HT-29 (cell line): ENCODE results near the gene WDR81. TPM values are rescaled to one million over a fixed set of nuclear protein-coding genes. Genes with fewer than 3 reads are reported as not detected.
"Not testable (repeated sequence)": the region's sequence is repeated elsewhere in the genome, so short reads cannot be mapped to it uniquely, and the experiment has no call there.

Experiments
- DNase-seq: peaks from one replicate; pipeline ENCODE4 v3.0.0-alpha.2; 2015; ENCODE audit warnings: low spot score
- total RNA-seq: library from RNA; depleted of rRNA; stranded (reverse); fragments of >200 nt; shearing (Covaris generic); gene quantifications from 2 replicates; pipeline ENCODE4 v1.2.3, GENCODE V29; 2014; rRNA removed

The WDR81 gene
- 35.8 and 39.2 TPM in 2 replicates for total RNA-seq

GRCh38 chr17:1724351-1724868, at the start of gene WDR81:
Gene WDR81, plus strand, starts transcription at chr17:1724704. Its CDS starts 256 bp downstream, at chr17:1724960.
- peak; percentile 64 for DNase-seq

- DNase-seq: no peak
Observed at GRCh38 chr17:1676401-1676800, 48.1 kb upstream of the WDR81 start.

- DNase-seq: no peak
Observed at GRCh38 chr17:1683459-1683858, 41.0 kb upstream of the WDR81 start.

- DNase-seq: peak; percentile 93
Observed at GRCh38 chr17:1684378-1685189, 39.9 kb upstream of the WDR81 start, which contains the start of gene PRPF8. Gene PRPF8, minus strand, starts transcription at chr17:1684867. Its CDS starts 296 bp downstream, at chr17:1684571.

- DNase-seq: no peak
Observed at GRCh38 chr17:1686086-1686485, 38.4 kb upstream of the WDR81 start.

GRCh38 chr17:1688405-1688804, 36.1 kb upstream of the WDR81 start:
- DNase-seq: not testable (repeated sequence)

GRCh38 chr17:1690544-1691221, 33.8 kb upstream of the WDR81 start:
- no peak for DNase-seq

- DNase-seq: no peak
Observed at GRCh38 chr17:1693339-1693738, 31.2 kb upstream of the WDR81 start.

GRCh38 chr17:1695365-1695764, 29.1 kb upstream of the WDR81 start:
- no peak for DNase-seq

DNA sequence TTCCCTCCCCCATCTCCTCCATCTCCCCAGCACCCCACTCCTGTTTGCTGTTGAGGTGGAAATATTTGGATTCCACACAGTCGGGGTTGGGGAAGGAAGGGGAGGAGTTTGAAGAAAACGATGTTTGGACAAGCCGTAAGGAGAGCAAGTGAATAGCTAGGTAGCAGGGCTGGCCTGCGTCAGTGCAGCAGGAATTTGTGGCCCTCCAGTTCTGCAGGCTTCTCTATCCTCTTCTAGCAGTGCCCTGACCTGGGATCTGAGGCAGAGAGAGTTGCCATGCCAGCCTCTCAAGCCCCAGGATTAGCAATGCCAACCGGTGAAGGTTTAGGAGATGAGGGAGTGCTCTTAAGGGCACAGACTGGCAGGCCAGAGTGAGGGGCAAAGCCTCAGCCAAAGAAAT, 26.8 kb upstream of the WDR81 start:
- DNase-seq: no peak

DNA sequence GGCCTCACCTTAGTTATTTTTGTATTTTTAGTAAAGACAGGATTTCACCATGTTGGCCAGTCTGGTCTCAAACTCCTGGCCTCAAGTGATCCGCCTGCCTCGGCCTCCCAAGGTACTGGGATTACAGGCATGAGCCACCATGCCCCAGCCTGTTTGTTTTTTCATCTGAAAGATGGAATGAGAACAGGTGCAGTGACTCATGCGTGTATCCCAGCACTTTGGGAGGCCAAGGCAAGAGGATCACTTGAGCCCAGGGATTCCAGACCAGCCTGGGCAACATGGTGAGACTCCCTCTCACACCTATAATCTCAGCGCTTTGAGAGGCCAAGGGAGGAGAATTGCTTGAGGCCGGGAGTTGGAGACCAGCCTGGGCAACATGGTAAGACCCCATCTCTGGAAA, 24.6 kb upstream of the WDR81 start:
- DNase-seq: not testable (repeated sequence)

DNA sequence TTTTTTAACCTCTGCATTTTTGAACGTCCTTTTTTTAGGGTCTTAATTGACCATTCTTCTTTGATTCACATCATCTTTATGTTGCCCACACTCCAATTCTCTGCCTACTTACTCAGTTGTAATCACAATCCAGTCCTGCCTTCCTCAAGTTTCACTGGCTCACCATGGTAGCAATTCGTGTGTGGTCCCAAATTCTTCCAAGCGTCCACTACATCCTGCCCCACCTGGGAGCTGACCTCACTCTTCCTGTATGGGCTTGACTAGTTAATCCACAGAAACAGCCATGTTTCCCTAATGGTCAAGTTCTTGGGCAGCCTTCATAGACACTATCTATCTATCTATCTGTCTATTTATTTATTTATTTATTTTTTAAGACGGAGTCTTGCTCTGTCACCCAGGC, 21.4 kb upstream of the WDR81 start:
- no peak for DNase-seq

DNA sequence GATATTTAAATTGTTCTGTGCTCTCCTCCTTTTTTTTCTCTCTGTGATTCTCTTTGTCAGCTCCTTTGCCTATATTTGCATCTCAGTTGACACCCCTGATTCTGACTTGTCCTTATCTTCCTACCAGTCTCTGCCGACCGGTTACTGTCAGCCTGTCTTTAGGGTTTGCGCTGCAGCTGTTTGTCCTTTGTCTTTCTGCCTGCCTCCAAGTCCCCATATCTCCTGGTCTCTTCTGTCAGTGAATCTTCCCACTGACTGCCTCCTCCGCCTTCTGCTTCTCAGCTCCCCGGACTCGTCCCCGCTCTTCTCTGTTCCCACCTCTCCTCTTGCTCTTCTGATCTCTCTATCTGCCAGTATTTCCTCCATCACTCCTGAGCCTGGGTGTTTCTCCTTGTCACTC, 19.5 kb upstream of the WDR81 start:
- no peak for DNase-seq

GRCh38 chr17:1707107-1707506, 17.4 kb upstream of the WDR81 start:
- no peak for DNase-seq

- DNase-seq: not testable (repeated sequence)
Observed at GRCh38 chr17:1708791-1709346, 15.6 kb upstream of the WDR81 start.

GRCh38 chr17:1709403-1709951, 15.0 kb upstream of the WDR81 start:
- DNase-seq: no peak

- DNase-seq: peak; percentile 53
Observed at GRCh38 chr17:1709971-1710806, 14.3 kb upstream of the WDR81 start, which contains the start of gene TLCD2. Gene TLCD2, minus strand, starts transcription at chr17:1710377. Its CDS starts 135 bp downstream, at chr17:1710242.

DNA sequence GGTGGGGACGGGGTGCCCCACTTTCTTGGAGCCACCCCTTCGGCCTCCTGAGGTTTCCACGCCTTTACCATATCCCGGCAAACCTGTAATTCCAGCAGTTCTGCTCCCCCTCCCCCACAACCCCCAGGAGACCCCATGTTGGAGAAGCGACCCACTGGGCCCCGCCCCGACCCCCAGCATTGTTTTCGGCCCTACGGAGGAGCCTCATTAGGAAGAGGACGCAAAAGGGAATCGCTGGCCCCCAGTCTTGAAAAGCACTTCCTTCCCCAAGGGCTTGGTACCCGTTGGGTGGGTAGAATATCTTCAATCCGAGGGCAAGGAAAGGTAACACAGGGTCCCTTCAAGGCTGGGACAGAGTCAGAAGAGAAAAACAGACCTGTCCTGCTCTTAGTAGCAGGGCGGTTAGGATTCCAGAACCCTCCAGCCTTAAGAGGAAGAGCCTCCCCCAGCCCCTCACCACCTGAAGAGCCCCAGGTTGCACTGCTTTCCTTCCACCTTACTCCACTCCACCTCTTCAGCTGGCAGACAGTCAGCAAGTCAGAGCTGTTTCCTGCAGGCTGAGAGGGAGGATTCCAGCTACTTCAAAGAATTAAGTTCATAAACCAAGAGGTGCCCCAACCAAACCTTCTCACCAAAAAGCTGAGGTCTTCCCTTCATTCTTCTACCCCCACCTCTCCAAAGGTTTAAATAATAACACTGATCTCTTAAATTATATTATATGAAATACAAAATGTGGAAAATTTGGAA, 13.5 kb upstream of the WDR81 start:
- DNase-seq: peak; percentile 32

GRCh38 chr17:1711804-1712203, 12.7 kb upstream of the WDR81 start:
- DNase-seq: no peak

GRCh38 chr17:1712271-1712670, 12.2 kb upstream of the WDR81 start:
- no peak for DNase-seq
